Peyer's patch (tissue), 4 donors: ENCODE results near the gene GABRR1. TPM values are rescaled to one million over a fixed set of nuclear protein-coding genes. Genes with fewer than 3 reads are reported as not detected.

Experiments used
- DNase-seq, 3 donors: peaks; one replicate each; pipeline ENCODE4 v3.0.0-alpha.2; 2017 to 2019
- H3K27ac ChIP-seq, 4 donors: fragments of 200-600 bp; sonication (generic); one replicate each; pipeline ENCODE4 v1.5.1; 2016 to 2019
- H3K27me3 ChIP-seq, 2 donors: fragments of 200-600 bp; sonication (generic); one replicate each; pipeline ENCODE4 v1.5.1; 2019
- H3K36me3 ChIP-seq, 3 donors: fragments of 200-600 bp; sonication (generic); one replicate each; pipeline ENCODE4 v1.5.1; 2016 to 2019
- H3K4me1 ChIP-seq, 4 donors: fragments of 200-600 bp; sonication (generic); one replicate each; pipeline ENCODE4 v1.5.1; 2016 to 2019
- H3K4me3 ChIP-seq, 4 donors: fragments of 200-600 bp; sonication (generic); 1 replicate in 3 of 4; 2 replicates in 1 of 4; pipeline ENCODE4 v1.5.1; 2016 to 2019; ENCODE audit warnings: mild to moderate bottlenecking in 1 of 4
- H3K9me3 ChIP-seq, 4 donors: fragments of 200-600 bp; sonication (generic); one replicate each; pipeline ENCODE4 v1.5.1; 2016 to 2019; ENCODE audit warnings: mild to moderate bottlenecking in 1 of 4
- CTCF ChIP-seq, 6 experiments: fragments of 450-650 bp in 4 of 6; fragments of 200-600 bp in 2 of 6; sonication (generic) in 1 of 6; IDR thresholded peaks; one replicate each; pipeline ENCODE4 v1.5.1; 2017 to 2019; ENCODE audit warnings: antibody characterized with exemption in 6 of 6, mild to moderate bottlenecking in 3 of 6, moderate library complexity in 1 of 6
- POLR2A ChIP-seq, 2 donors: fragments of 450-650 bp; IDR thresholded peaks; one replicate each; pipeline ENCODE4 v1.5.1; 2017; ENCODE audit warnings: antibody characterized with exemption in 2 of 2, mild to moderate bottlenecking in 2 of 2, moderate library complexity in 2 of 2
- total RNA-seq, 4 donors: library from RNA; depleted of rRNA; stranded (reverse); fragments of >200 nt; gene quantifications; one replicate each; pipeline ENCODE4 v1.1.0, GENCODE V29; 2016

The GABRR1 gene
- not detected for total RNA-seq

GRCh38 chr6:89217299-89217910 lies at the start of gene GABRR1:
Gene GABRR1, minus strand, starts transcription at chr6:89217358. Its CDS starts 36 bp downstream, at chr6:89217322.
- TF ChIP-seq CTCF (IDR thresholded peaks at IDR 0.05) (no peak), POLR2A (IDR thresholded peaks at IDR 0.05) (no peak)
- no peaks in the 10 kb centered on the region for H3K27me3 ChIP-seq
- no peak within 1 kb of the TSS for H3K27ac ChIP-seq
- no peak for DNase-seq
- H3K36me3 ChIP-seq = no peaks in the 10 kb centered on the region
- no peaks in the 10 kb centered on the region for H3K4me1 ChIP-seq
- H3K9me3 ChIP-seq = no peaks in the 10 kb centered on the region
- H3K4me3 ChIP-seq = no peak within 1 kb of the TSS

DNA sequence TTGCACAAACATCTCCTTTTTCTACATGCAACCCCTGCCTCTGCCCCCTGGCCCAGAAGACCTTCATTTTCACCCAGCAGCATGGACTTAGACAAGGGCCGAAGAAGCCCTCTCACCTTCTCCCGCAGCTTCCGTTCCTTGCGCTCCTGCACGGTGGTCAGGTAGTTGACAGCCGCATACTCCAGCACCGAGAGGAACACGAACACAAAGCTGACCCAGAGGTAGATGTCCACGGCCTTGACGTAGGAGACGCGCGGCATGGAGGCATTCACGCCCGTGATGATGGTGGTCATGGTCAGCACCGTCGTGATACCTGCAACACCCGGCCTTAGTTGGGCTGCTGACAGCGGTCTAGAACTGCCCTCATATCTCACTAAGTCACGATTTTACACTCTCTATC lies 47.1 kb upstream of the GABRR1 start:
- Histone ChIP-seq H3K4me3 (no peak overlapping the region), H3K27me3 (no peaks in the 10 kb centered on the region), H3K27ac (no peak overlapping the region), H3K36me3 (no peaks in the 10 kb centered on the region), H3K4me1 (peaks cover 0 to 12% (median 0%) of the 10 kb centered on the region in 4 donors), H3K9me3 (no peaks in the 10 kb centered on the region)
- TF ChIP-seq CTCF (IDR thresholded peaks at IDR 0.05) (no peak), POLR2A (IDR thresholded peaks at IDR 0.05) (no peak)
- no peak for DNase-seq

DNA sequence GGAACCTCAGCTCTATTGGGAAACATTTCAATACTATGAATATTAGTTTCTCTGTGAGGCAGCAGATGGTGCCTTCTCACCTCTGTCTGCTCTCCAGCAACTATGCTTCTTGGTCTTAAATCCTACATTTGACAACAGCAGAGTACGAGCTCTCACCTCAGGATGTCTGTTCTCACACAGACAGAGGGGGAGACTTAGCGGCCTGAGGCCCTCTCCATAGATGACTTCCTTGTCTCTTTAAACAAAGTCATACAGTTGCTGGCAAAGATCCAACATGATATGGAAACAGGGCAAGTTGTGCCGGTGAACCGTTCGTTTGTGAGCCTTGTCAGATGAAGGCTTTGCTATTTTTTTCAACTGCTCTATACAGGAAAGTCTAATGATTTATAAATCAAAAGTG lies 43.7 kb upstream of the GABRR1 start:
- Histone ChIP-seq H3K4me3 (no peak overlapping the region), H3K36me3 (no peaks in the 10 kb centered on the region), H3K9me3 (no peaks in the 10 kb centered on the region), H3K27me3 (no peaks in the 10 kb centered on the region), H3K27ac (no peak overlapping the region), H3K4me1 (peaks cover 0 to 12% (median 0%) of the 10 kb centered on the region in 4 donors)
- no peak for TF ChIP-seq CTCF (IDR thresholded peaks at IDR 0.05)
- no peak for TF ChIP-seq POLR2A (IDR thresholded peaks at IDR 0.05)
- DNase-seq = no peak

GRCh38 chr6:89260310-89260709 lies 43.2 kb upstream of the GABRR1 start:
- DNase-seq = no peak
- Histone ChIP-seq H3K4me1 (peaks cover 0 to 12% (median 0%) of the 10 kb centered on the region in 4 donors), H3K9me3 (no peaks in the 10 kb centered on the region), H3K27ac (no peak overlapping the region), H3K4me3 (no peak overlapping the region), H3K36me3 (no peaks in the 10 kb centered on the region), H3K27me3 (no peaks in the 10 kb centered on the region)
- no peak for TF ChIP-seq CTCF (IDR thresholded peaks at IDR 0.05)
- no peak for TF ChIP-seq POLR2A (IDR thresholded peaks at IDR 0.05)

DNA sequence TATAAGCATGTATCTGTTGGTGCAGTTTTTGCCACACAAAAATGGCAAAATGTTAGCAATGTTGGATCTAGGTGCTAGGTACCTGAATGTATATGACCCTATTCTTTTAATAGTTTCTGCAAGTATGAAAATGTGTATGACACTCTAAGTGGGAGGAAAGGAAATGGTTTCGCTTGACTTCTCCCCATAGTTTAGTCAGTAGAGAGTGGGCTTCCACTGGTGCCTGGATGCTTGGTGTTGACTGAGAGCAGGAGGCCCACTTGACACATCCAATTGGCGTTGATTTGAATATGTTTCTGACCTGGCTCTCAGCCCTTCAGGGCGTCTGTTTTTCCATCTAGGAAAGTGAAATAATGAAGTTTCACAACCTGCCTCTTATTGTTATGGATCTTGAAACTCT lies 41.8 kb upstream of the GABRR1 start:
- Histone ChIP-seq H3K27ac (no peak overlapping the region), H3K4me1 (peaks cover 0 to 12% (median 0%) of the 10 kb centered on the region in 4 donors), H3K36me3 (no peaks in the 10 kb centered on the region), H3K9me3 (no peaks in the 10 kb centered on the region), H3K27me3 (no peaks in the 10 kb centered on the region), H3K4me3 (no peak overlapping the region)
- TF ChIP-seq CTCF (IDR thresholded peaks at IDR 0.05) = no peak
- no peak for TF ChIP-seq POLR2A (IDR thresholded peaks at IDR 0.05)
- no peak for DNase-seq

GRCh38 chr6:89257781-89258180 lies 40.6 kb upstream of the GABRR1 start:
- Histone ChIP-seq H3K9me3 (no peaks in the 10 kb centered on the region), H3K4me3 (no peak overlapping the region), H3K4me1 (peaks cover 0 to 12% (median 0%) of the 10 kb centered on the region in 4 donors), H3K36me3 (no peaks in the 10 kb centered on the region), H3K27me3 (no peaks in the 10 kb centered on the region), H3K27ac (no peak overlapping the region)
- TF ChIP-seq CTCF (IDR thresholded peaks at IDR 0.05) = no peak
- TF ChIP-seq POLR2A (IDR thresholded peaks at IDR 0.05) = no peak
- DNase-seq = no peak
